ENCODE results near the gene CYSTM1. TPM values are rescaled to one million over a fixed set of nuclear protein-coding genes. Genes with fewer than 3 reads are reported as not detected.

Gene CYSTM1
- total and polyA plus RNA-seq, 2 donors (not counting 3 experiments of a cell fraction or from before 2014, with no cell fraction given): 28.9 to 41.5 TPM

- BruUV-seq (replicated peaks): no TSS peak
- ChIA-PET CTCF (interaction anchor here (1.1 to 2.3 kb wide), 4 partner anchors 7 to 64 kb away, joined by 3 to 10 read pairs (median 8); no protein-coding TSS in a partner anchor), POLR2A (no interaction called here)
- Histone ChIP-seq H3K9me1 (replicated peaks; ENCODE audit: control insufficient read depth, extremely low read depth, insufficient read depth, low read length) (no peaks in the 10 kb centered on the region), H2AFZ (ENCODE audit: low read depth, low read length) (no peak overlapping the region), H3K36me3 (ENCODE audit: control insufficient read depth in 2 of 2, extremely low read depth in 1 of 2, insufficient read depth in 2 of 2, low read length in 2 of 2) (no peaks in the 10 kb centered on the region), H3K79me2 (ENCODE audit: control insufficient read depth, insufficient read depth, low read length) (no peaks in the 10 kb centered on the region), H3K27me3 (ENCODE audit: control insufficient read depth in 2 of 2, insufficient read depth in 2 of 2, low read length in 2 of 2) (no peaks in the 10 kb centered on the region), H3K4me3 (replicated peaks in 1 of 3; ENCODE audit: insufficient read depth in 1 of 3, low read depth in 1 of 3, low read length in 3 of 3) (no peak overlapping the region), H3K9ac (replicated peaks; ENCODE audit: extremely low read depth, insufficient read depth, low read length) (no peak overlapping the region), H3K4me2 (ENCODE audit: insufficient read depth, low read length) (no peak overlapping the region), H3K4me1 (ENCODE audit: control insufficient read depth, extremely low read depth, insufficient read depth, low read length) (peaks cover 11% of the 10 kb centered on the region), H3K27ac (ENCODE audit: insufficient read depth, low read depth, low read length) (no peak overlapping the region), H3K9me3 (replicated peaks; ENCODE audit: control insufficient read depth, insufficient read depth, low read length) (no peaks in the 10 kb centered on the region), H4K20me1 (replicated peaks; ENCODE audit: control insufficient read depth, extremely low read depth, insufficient read depth, low read length) (no peaks in the 10 kb centered on the region)
- no peak for DNase-seq (ENCODE audit: low read depth, low spot score)
- no peak for FAIRE-seq
- TF ChIP-seq POLR2A (IDR thresholded peaks at IDR 0.05; ENCODE audit: low read depth, low read length) (no peak), CTCF (IDR thresholded peaks at IDR 0.05; ENCODE audit: extremely low read depth in 1 of 2, insufficient read depth in 1 of 2, low read depth in 1 of 2, low read length in 2 of 2) (no peak), POLR2AphosphoS5 (IDR thresholded peaks at IDR 0.05; ENCODE audit: insufficient read depth, low read depth, low read length) (no peak), EZH2 (IDR thresholded peaks at IDR 0.05; ENCODE audit: borderline replicate concordance, low read depth, low read length, severe bottlenecking) (no peak), GATA2 (IDR thresholded peaks at IDR 0.05; ENCODE audit: insufficient read depth, insufficient read length, low read depth, low read length) (no peak), FOS (IDR thresholded peaks at IDR 0.05; ENCODE audit: borderline replicate concordance, insufficient read depth, low read length) (no peak), JUN (IDR thresholded peaks at IDR 0.05; ENCODE audit: borderline replicate concordance, insufficient read depth, insufficient read length, low read depth) (no peak), MYC (IDR thresholded peaks at IDR 0.05; ENCODE audit: low read depth, low read length) (no peak)
- TF ChIP-seq, protein P1, sequence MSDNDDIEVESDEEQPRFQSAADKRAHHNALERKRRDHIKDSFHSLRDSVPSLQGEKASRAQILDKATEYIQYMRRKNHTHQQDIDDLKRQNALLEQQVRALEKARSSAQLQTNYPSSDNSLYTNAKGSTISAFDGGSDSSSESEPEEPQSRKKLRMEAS (IDR thresholded peaks at IDR 0.05; ENCODE audit: insufficient read depth, insufficient read length): no peak
- dilution Hi-C loops (cut with MboI; ENCODE audit: extremely low pct_ligation_motif_present, low sequenced_read_pairs): no loop called here
- intact Hi-C loops (cut with micrococcal nuclease): no loop called here
Measured at GRCh38 chr5:140136624-140137023, 38.4 kb upstream of the CYSTM1 start.
